Stimulated activated CD8-positive, alpha-beta memory T cell treated with anti-CD3 and anti-CD28 coated beads, Interleukin-4, amount 100 ng/mL, for 1 hour (primary cell): ENCODE results near the gene SLC5A5.
"Not testable (repeated sequence)": the region's sequence is repeated elsewhere in the genome, so short reads cannot be mapped to it uniquely, and the experiment has no call there.

Experiments
- DNase-seq, 2 donors: peaks; one replicate each; pipeline ENCODE4 v3.0.0-alpha.2; 2020; ENCODE audit warnings: low read depth in 2 of 2, low spot score in 1 of 2

Gene SLC5A5

GRCh38 chr19:17871032-17871877, 490 bp upstream of the SLC5A5 start:
- DNase-seq: no peak

GRCh38 chr19:17872251-17873001, 681 bp downstream of the SLC5A5 start:
- no peak for DNase-seq

DNA sequence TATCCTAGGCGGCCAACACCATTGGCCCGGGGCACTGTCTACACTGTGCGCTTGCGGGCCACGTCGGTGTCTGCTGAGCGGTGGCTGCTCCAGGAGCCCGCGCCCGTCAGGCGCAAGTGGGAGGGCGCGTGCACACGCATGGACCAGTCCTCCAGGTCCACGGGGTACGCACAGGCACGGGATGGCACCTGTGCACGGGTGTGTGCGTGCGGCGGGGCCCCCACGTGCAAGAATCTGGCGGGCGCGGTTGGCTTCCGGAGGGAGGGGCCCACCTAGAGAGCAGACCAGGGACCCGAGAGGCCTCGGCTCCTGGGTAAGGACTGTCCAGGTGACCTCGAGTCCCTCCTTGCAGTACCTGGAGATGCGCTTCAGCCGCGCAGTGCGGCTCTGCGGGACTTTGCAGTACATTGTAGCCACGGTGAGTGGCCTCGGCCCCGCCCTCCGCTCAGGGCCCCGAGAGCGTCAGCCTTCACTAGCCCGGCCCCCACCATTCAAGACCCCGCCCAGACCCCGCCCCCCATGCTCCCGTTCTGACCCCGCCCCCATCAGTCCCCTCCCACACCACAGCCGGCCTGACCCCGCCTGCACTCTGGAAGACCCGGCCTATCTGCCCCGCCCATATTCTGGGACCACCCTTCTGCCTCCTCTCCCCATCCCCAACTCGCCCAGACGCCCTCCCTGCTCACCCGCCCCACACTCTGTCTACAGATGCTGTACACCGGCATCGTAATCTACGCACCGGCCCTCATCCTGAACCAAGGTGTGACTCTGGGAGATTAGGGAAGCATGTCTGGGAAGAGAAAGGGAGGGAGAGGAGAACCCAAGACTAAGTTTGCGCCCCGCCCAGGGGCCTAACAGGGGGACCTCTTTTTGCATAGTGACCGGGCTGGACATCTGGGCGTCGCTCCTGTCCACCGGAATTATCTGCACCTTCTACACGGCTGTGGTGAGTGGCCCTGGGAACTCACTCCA, 2.3 kb downstream of the SLC5A5 start:
- DNase-seq: peak; percentile 34

GRCh38 chr19:17874758-17875135, 3.0 kb downstream of the SLC5A5 start:
- DNase-seq: no peak

DNA sequence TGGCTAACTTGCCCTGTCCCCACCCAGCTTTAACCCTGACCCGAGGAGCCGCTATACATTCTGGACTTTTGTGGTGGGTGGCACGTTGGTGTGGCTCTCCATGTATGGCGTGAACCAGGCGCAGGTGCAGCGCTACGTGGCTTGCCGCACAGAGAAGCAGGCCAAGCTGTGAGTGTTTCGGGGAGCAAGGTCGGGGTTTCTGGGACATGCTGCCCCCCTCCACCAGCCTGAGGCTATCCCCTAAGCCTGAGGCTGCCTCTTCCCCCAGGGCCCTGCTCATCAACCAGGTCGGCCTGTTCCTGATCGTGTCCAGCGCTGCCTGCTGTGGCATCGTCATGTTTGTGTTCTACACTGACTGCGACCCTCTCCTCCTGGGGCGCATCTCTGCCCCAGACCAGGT, 6.0 kb downstream of the SLC5A5 start:
- DNase-seq: no peak

- DNase-seq: no peak
Measured at GRCh38 chr19:17879466-17879865, 7.7 kb downstream of the SLC5A5 start.

- no peak for DNase-seq
Measured at GRCh38 chr19:17881701-17882100, 10.0 kb downstream of the SLC5A5 start.

GRCh38 chr19:17883627-17884410, 12.1 kb downstream of the SLC5A5 start:
- DNase-seq: no peak

DNA sequence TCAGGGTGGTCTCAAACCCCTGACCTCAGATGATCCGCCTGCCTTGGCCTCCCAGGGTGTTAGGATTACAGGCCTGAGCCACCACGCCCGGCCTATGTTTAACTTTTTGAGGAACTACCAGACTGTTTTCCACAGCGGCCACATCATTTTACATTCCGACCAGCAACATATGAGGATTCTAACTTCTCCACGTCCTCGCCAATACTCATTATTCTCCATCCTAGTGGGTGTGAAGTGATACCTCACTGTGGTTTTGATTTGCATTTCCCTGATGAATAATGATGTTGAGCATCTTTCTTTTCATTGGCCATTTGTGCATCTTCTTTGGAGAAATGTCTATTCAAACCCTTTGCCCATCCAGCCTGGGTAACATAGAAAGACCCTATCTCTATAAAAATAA, 14.8 kb downstream of the SLC5A5 start:
- DNase-seq: no peak

- DNase-seq: not testable (repeated sequence)
Measured at GRCh38 chr19:17887221-17887620, 15.5 kb downstream of the SLC5A5 start.

GRCh38 chr19:17888260-17888659, 16.5 kb downstream of the SLC5A5 start:
- no peak for DNase-seq

GRCh38 chr19:17889609-17890214, 18.0 kb downstream of the SLC5A5 start:
- no peak for DNase-seq

DNA sequence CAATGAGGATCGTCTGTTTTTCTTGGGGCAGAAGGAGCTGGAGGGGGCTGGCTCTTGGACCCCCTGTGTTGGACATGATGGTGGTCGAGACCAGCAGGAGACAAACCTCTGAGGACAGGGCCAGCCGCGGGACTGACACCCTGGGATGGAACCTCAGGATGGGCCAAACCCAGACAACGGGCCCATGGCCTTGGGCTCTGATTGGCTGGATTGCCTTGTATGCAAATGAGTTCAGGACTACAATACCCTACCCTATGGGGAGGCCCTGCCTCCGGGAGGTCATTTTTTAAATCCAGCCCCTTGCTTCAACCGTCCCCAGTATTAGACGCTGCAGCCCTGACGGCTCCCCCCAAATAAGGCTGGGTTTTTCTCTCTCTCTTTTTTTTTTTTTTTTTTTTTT, 22.0 kb downstream of the SLC5A5 start:
- no peak for DNase-seq

GRCh38 chr19:17902701-17903100, 31.0 kb downstream of the SLC5A5 start:
- no peak for DNase-seq

DNA sequence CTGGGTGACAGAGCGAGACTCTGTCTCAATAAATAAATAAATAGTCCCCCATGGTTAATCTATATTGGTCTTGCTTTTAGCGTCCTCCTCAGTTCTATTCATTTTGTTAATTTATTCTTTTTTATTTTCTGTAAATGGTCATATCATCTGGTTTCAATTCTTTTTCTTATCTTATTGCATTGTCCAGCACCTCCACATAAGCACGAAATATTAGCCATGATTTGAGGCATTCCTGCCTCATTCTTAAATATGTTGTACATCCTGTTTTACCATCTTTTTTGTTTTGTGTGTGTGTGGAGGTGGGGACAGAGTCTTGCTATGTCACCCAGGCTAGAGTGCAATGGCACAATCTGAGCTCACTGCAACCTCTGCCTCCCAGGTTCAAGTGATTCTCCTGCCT, 36.5 kb downstream of the SLC5A5 start:
- no peak for DNase-seq

DNA sequence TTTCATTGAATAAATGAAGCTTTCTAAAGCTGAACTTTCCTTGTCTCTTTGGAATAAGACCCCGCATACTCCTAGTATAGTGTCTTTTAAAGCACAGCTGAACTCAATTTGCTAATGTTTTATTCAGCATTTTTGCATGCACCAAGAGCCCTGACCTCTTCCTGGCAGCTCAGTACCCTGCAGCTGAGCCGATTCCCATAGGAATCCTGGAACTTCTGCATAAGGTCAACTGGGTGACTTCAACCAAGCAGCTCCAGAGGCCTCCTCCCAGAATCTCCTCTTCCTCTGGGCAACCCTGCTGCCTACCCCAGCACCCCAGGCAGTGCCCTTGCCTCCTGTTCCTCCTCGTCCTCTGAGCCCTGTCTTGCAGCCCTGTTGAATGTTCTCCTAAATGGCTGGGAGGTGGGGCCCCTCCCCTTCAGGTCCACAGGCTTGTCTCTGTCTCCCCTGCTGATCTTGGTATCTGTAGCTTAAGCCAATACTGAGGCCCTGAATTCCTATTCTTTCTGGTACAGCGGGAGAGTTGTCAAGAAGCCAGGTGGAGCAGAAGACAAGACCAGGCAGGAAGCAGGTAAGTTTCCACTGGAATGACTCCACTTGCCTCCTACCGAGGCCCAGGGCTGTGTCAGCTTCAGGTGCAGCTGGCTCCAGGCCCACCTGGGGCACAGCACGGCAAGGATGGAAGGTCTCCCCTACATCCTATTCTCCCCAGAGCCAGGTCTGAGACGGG, 37.4 kb downstream of the SLC5A5 start:
- no peak for DNase-seq

DNA sequence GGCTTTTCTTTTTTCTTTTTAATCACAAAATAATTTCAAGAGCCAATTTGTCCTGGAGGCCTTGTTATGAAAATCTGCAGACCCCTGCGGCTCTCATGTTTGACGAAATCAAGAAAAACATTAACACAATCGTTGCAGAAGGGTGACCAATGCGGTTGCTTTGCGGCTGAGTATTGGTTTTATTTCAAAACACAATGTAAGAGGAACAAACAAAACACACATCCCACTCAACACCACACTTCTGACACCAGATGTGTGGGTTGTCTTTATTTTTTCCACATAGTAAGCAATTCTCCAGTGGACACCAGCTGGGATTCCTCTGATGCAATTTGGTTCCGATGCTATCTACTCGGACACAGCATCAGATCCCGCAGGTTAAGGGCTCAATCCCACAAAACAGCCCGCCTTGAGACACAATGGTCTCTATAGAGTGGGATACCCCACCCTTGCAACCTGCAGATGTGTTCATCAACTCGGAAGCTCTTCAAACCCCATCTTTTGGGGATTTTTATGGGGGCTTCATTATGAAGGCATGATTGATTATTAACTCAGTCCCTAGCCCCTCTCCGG, 39.1 kb downstream of the SLC5A5 start:
- no peak for DNase-seq

- no peak for DNase-seq
Measured at GRCh38 chr19:17915940-17916593, 44.3 kb downstream of the SLC5A5 start.

GRCh38 chr19:17918151-17918550, 46.4 kb downstream of the SLC5A5 start:
- not testable (repeated sequence) for DNase-seq
